A549 treated with AZD9567 at 1 μM for 4 hours (cell line): ENCODE results near the gene ANO10. TPM values are rescaled to one million over a fixed set of nuclear protein-coding genes. Genes with fewer than 3 reads are reported as not detected.

Source experiments
- total RNA-seq: library from RNA; stranded (reverse); fragments of 200-300 nt; extraction: Qiagen RNA extraction; gene quantifications from 5 replicates; pipeline ENCODE4 v1.2.3, GENCODE V29; 2022; ENCODE audit not compliant: insufficient read depth

ANO10 gene
- total RNA-seq: 18.8 to 30.2 TPM (median 19.8 TPM) in 5 replicates

GRCh38 chr3:43621656-43622432, at the start of gene ANO10:
Gene ANO10, minus strand, starts transcription at chr3:43622011. Its CDS starts 16,159 bp downstream, at chr3:43605852.

Other genes with a start within 250 kb of the ANO10 start
- 17.5 to 29.8 TPM (median 18.5 TPM) in 5 replicates for gene ABHD5, start 68.9 kb upstream of the ANO10 start, total RNA-seq